ENCODE data around the gene EP400.

GRCh38 chr12:131943389-131943788 is 6.4 kb upstream of the EP400 start:
- TF ChIP-seq CTCF (conservative IDR thresholded peaks at IDR 0.05), result no peak
- TF ChIP-seq ZFX (IDR thresholded peaks at IDR 0.05), result no peak
